HG02885 (cell line): Measurements from ENCODE around the gene GUCD1.
"Not testable (repeated sequence)": the region's sequence is repeated elsewhere in the genome, so short reads cannot be mapped to it uniquely, and the experiment has no call there.

Source experiments
- ATAC-seq: cut with Tn5 transposase; IDR thresholded peaks from one replicate; pipeline ENCODE4 v1.9.1; 2021; ENCODE audit warnings: mild to moderate bottlenecking; ENCODE audit not compliant: unreplicated experiment, poor library complexity

The GUCD1 gene

GRCh38 chr22:24554313-24555164, at the start of gene GUCD1:
GUCD1 (minus strand) TSS chr22:24555138; CDS start chr22:24554991, 147 bp downstream.
- ATAC-seq = peak; percentile 2

GRCh38 chr22:24603770-24604629, 49.1 kb upstream of the GUCD1 start:
- ATAC-seq = not testable (repeated sequence)

- not testable (repeated sequence) for ATAC-seq
Measured at GRCh38 chr22:24602847-24603769, 48.2 kb upstream of the GUCD1 start, which contains the start of gene GGT1. GGT1 (plus strand) TSS chr22:24603193; CDS start chr22:24611082, 7,889 bp downstream.

GRCh38 chr22:24602105-24602749, 47.3 kb upstream of the GUCD1 start:
- not testable (repeated sequence) for ATAC-seq

- ATAC-seq = no peak
Measured at GRCh38 chr22:24601217-24602104, 46.5 kb upstream of the GUCD1 start.

- ATAC-seq = not testable (repeated sequence)
Measured at GRCh38 chr22:24599958-24600715, 45.2 kb upstream of the GUCD1 start.

- no peak for ATAC-seq
Measured at GRCh38 chr22:24599514-24599913, 44.6 kb upstream of the GUCD1 start.

GRCh38 chr22:24597076-24597475, 42.1 kb upstream of the GUCD1 start:
- ATAC-seq = not testable (repeated sequence)

- no peak for ATAC-seq
Measured at GRCh38 chr22:24595863-24596262, 40.9 kb upstream of the GUCD1 start.

GRCh38 chr22:24595228-24595627, 40.3 kb upstream of the GUCD1 start:
- no peak for ATAC-seq

GRCh38 chr22:24594569-24595120, 39.7 kb upstream of the GUCD1 start:
- ATAC-seq = no peak

GRCh38 chr22:24593836-24594568, 39.1 kb upstream of the GUCD1 start:
- ATAC-seq = no peak

GRCh38 chr22:24593559-24593835, 38.6 kb upstream of the GUCD1 start:
- not testable (repeated sequence) for ATAC-seq

GRCh38 chr22:24592851-24593558, 38.1 kb upstream of the GUCD1 start, which contains the start of gene LRRC75B:
LRRC75B (minus strand) TSS chr22:24593073; CDS start chr22:24593039, 34 bp downstream.
- peak; percentile 87 for ATAC-seq

GRCh38 chr22:24592058-24592850, 37.3 kb upstream of the GUCD1 start:
- ATAC-seq = peak; percentile 26
